Mucosa of descending colon (tissue), 3 donors: ENCODE measurements around the gene CRADD. TPM values are rescaled to one million over a fixed set of nuclear protein-coding genes. Genes with fewer than 3 reads are reported as not detected.
A peak's percentile ranks its signal among the peaks of the same experiment; 100 is the strongest.
"Not testable (repeated sequence)": the region's sequence is repeated elsewhere in the genome, so short reads cannot be mapped to it uniquely, and the experiment has no call there.

Experiments
- ATAC-seq: fragments of 200-7000 bp; cut with Tn5 transposase; one replicate; pipeline ENCODE4 v1.9.1; 2020; ENCODE audit warnings: mild to moderate bottlenecking, moderate library complexity
- DNase-seq, 3 donors: peaks; one replicate each; pipeline ENCODE4 v3.0.0-alpha.2; 2020
- H3K36me3 ChIP-seq: fragments of 200-600 bp; one replicate; pipeline ENCODE4 v1.8.0; 2021; ENCODE audit warnings: low read depth, mild to moderate bottlenecking
- H3K4me1 ChIP-seq: fragments of 200-600 bp; one replicate; pipeline ENCODE4 v1.8.0; 2021; ENCODE audit warnings: low read depth, mild to moderate bottlenecking
- H3K4me3 ChIP-seq: fragments of 200-600 bp; one replicate; pipeline ENCODE4 v1.8.0; 2021; ENCODE audit warnings: mild to moderate bottlenecking
- H3K9me3 ChIP-seq: fragments of 200-600 bp; one replicate; pipeline ENCODE4 v1.8.0; 2021; ENCODE audit warnings: mild to moderate bottlenecking
- intact Hi-C, 2 donors: fragments of 100-400 bp; cut with DNase I in 1 of 2; cut with micrococcal nuclease in 1 of 2; formaldehyde crosslinking; loops; one replicate each; pipeline versions ENCODE4 v1.11.0 to v1.11.1; 2022; cut with DNase I, micrococcal nuclease
- total RNA-seq, 3 donors: library from RNA; stranded (reverse); fragmentation: NEBNext Ultra II Directional in 2 of 3; extraction: Animal tissue kit (Norgen Biotek cat#: 25700) in 2 of 3; gene quantifications; one replicate each; pipeline versions ENCODE4 v1.2.1 to v1.2.4, GENCODE V29; 2021 to 2023
- TF ChIP-seq, protein P1 (sequence below): fragments of 200-600 bp; IDR thresholded peaks from one replicate; pipeline ENCODE4 v1.8.0; 2022; ENCODE audit warnings: antibody characterized with exemption, mild to moderate bottlenecking
- donor health status: DM: no; HTN: no; CAD: no; lungs with moderate emphysema.
- donor health status: DM: no; HTN: no; CAD: no.
- donor health status: DM: no; HTN: yes; CAD: no.

The CRADD gene
- total RNA-seq, 3 donors from 2014 or later = 18.4 to 27.9 (median 22.7) TPM

DNA sequence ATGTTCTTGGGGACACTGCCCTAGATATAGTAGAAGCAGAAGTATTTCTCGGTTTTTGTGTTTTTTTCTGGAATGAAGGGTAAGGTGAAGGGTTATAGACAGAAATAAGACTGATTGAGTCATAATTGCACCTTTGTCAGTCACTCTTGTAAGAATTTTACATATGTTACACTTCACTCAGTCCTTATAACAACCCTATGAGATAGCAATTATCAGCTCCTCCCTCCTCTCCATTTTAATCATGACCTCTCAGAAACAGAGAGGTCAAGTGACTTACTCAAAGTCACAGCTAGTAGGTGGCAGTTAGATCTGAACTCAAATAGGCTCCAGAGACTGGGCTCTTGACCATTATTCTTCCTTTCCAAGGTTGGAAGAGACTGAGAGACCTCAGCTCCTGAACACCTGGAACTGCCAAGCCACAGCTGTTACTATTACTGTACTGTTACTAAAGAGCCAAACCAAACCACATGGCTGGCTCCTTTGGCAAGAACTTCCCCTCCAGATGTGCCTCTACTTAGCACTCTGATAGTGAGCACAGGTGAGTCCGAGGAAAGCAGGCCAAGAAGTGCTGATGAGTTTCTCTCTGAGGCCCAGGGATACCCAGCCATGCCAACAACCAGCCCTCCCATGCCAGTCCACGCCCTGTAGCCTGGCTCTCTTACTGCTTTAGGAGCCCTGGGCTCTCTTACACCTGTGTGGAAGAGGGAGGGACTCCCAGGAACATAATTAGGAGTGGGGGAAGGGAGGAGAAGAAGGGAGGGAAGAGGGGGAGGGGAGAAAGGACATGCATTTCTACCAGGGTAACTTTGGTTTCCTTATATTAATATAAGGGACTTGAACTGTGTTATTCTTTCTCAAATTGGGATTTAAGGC, 121.3 kb downstream of the CRADD start:
- TF ChIP-seq, protein P1, sequence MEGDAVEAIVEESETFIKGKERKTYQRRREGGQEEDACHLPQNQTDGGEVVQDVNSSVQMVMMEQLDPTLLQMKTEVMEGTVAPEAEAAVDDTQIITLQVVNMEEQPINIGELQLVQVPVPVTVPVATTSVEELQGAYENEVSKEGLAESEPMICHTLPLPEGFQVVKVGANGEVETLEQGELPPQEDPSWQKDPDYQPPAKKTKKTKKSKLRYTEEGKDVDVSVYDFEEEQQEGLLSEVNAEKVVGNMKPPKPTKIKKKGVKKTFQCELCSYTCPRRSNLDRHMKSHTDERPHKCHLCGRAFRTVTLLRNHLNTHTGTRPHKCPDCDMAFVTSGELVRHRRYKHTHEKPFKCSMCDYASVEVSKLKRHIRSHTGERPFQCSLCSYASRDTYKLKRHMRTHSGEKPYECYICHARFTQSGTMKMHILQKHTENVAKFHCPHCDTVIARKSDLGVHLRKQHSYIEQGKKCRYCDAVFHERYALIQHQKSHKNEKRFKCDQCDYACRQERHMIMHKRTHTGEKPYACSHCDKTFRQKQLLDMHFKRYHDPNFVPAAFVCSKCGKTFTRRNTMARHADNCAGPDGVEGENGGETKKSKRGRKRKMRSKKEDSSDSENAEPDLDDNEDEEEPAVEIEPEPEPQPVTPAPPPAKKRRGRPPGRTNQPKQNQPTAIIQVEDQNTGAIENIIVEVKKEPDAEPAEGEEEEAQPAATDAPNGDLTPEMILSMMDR = no peak
- DNase-seq (no peak), ATAC-seq (peak; percentile 31)
- no peaks in the 10 kb centered on the region for H3K9me3 ChIP-seq
- no peaks in the 10 kb centered on the region for H3K4me1 ChIP-seq
- intact Hi-C loops = no loop called here
- no peak overlapping the region for H3K4me3 ChIP-seq
- no peaks in the 10 kb centered on the region for H3K36me3 ChIP-seq

DNA sequence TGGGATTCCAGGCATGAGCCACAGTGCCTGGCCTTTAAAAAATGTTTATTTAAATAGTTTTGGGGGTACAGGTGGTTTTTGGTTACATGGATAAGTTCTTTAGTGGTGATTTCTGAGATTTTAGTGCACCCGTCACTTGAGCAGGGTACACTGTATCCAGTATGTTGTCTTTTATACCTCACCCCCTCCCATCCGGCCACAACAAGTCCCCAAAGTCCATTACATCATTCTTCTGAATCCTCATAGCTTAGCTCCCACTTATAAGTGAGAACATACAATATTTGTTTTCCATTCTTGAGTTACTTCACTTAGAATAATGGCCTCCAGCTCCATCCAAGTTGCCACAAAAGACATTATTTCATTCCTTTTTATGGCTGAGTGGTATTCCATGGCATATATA, 124.5 kb downstream of the CRADD start:
- DNase-seq, H3K36me3 ChIP-seq, H3K9me3 ChIP-seq, H3K4me1 ChIP-seq, ATAC-seq, H3K4me3 ChIP-seq: not testable (repeated sequence)
- intact Hi-C loops = loop anchor here in 1 of 2 donors (10.0 kb wide), 1 partner anchor 57 kb away; no protein-coding TSS in a partner anchor

DNA sequence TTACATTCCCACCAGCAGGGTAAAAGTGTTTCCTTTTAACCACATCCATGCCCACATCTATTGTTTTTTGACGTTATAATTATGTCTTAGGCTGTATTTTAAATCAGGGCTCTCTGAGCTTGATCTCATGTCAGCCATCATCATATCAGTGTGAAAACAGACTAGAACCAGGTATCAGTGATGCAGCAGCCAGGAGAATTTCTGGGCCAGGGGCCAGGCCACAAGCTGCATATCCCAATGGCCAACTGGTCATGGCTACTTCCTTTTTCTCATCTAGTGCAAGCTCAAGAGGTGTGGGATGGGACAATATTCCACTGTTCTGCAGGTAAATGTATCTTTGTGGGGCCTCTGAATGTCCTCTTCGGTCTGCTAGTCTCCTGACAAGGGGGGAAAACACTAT, 125.1 kb downstream of the CRADD start:
- DNase-seq (no peak), ATAC-seq (no peak)
- no peaks in the 10 kb centered on the region for H3K36me3 ChIP-seq
- H3K4me1 ChIP-seq = no peaks in the 10 kb centered on the region
- intact Hi-C loops = loop anchor here in 1 of 2 donors (10.0 kb wide), 1 partner anchor 57 kb away; no protein-coding TSS in a partner anchor
- H3K9me3 ChIP-seq = no peaks in the 10 kb centered on the region
- no peak overlapping the region for H3K4me3 ChIP-seq
- TF ChIP-seq, protein P1 = no peak

DNA sequence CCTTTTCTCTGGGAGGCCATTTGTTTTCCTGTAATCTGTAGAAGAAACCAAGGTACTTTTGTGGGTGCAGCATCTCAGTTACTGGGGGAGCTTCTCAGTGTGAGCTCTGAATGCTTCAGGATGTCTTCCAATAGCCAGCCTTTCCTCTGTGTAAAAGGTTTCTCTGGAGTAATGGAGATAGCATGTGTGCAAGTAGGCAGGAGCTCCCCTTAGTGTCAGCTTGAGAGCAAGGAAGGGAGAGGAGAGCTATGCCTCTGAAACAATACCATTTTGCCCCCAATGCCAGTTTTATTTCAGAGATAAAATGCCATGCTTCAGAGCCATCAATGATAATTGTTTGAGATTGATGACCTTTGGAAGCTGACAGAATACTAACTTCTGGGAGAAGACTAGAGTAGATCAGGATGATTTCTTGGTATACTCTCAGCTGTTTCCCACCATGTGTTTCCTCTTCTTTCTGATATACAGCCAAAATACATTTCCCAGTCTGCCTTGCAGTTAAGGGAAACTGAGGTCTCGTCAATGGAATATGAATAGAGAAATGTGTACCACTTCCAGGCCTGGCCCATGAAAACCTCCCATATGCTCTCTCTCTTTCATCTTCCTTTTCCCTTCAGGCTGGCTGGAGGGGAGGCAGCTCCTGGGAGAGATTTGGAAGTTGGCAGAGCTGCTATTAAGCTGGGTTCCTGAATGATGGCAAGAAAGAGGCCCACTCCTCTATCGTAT, 125.7 kb downstream of the CRADD start:
- DNase-seq (no peak), ATAC-seq (no peak)
- intact Hi-C loops = loop anchor here in 1 of 2 donors (10.0 kb wide), 1 partner anchor 58 kb away; no protein-coding TSS in a partner anchor
- Histone ChIP-seq H3K4me1 (no peaks in the 10 kb centered on the region), H3K9me3 (no peaks in the 10 kb centered on the region), H3K36me3 (no peaks in the 10 kb centered on the region), H3K4me3 (no peak overlapping the region)
- TF ChIP-seq, protein P1 = no peak

DNA sequence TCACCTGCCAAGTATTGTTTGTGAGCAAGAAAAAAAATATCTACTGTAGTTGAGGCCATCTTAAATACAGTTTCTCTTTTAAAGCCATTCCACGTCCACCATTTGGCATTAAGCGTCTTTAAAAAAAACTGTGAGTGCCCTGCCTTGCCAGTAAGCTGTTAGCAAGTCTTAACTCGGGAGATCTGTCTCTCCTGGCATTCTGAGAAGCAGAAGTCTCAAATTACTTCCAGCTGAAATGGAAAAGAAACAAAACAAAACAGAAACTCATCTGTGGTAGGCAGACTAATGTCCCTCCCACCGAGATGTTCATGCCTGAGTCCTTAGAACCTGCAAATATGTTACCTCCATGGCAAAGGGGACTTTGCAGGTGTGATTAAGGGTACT, 126.2 kb downstream of the CRADD start:
- intact Hi-C loops = loop anchor here in 1 of 2 donors (10.0 kb wide), 1 partner anchor 59 kb away; no protein-coding TSS in a partner anchor

More for the DNA sequence above, 126.2 kb downstream of the CRADD start:
- Histone ChIP-seq H3K4me1 (no peaks in the 10 kb centered on the region), H3K36me3 (no peaks in the 10 kb centered on the region), H3K9me3 (no peaks in the 10 kb centered on the region), H3K4me3 (no peak overlapping the region)
- ATAC-seq (no peak), DNase-seq (no peak)
- TF ChIP-seq, protein P1 = no peak
